Fibroblast of skin of back (primary cell): Measurements from ENCODE around the gene GPC1.

Source experiments
- DNase-seq: peaks from one replicate; pipeline ENCODE4 v3.0.0-alpha.2; 2013

Gene GPC1

GRCh38 chr2:240397924-240398645 lies 37.4 kb upstream of the GPC1 start:
- peak; percentile 30 for DNase-seq

- no peak for DNase-seq
Observed at GRCh38 chr2:240398661-240399267, 36.7 kb upstream of the GPC1 start.

- DNase-seq = no peak
Observed at GRCh38 chr2:240399419-240400324, 35.8 kb upstream of the GPC1 start.

- DNase-seq = no peak
Observed at GRCh38 chr2:240400371-240401161, 34.9 kb upstream of the GPC1 start.

- DNase-seq = no peak
Observed at GRCh38 chr2:240401308-240401707, 34.2 kb upstream of the GPC1 start.

GRCh38 chr2:240401781-240402551 lies 33.5 kb upstream of the GPC1 start:
- DNase-seq = no peak

- DNase-seq = no peak
Observed at GRCh38 chr2:240402566-240403272, 32.7 kb upstream of the GPC1 start.

GRCh38 chr2:240403396-240404104 lies 31.9 kb upstream of the GPC1 start:
- DNase-seq = no peak

- DNase-seq = no peak
Observed at GRCh38 chr2:240404174-240404852, 31.1 kb upstream of the GPC1 start.

GRCh38 chr2:240405133-240405532 lies 30.3 kb upstream of the GPC1 start:
- DNase-seq = no peak

GRCh38 chr2:240405684-240406313 lies 29.7 kb upstream of the GPC1 start:
- DNase-seq = no peak

- DNase-seq = no peak
Observed at GRCh38 chr2:240407090-240407489, 28.4 kb upstream of the GPC1 start.

- no peak for DNase-seq
Observed at GRCh38 chr2:240410004-240410403, 25.5 kb upstream of the GPC1 start.

GRCh38 chr2:240410808-240411207 lies 24.7 kb upstream of the GPC1 start:
- DNase-seq = no peak

GRCh38 chr2:240411261-240412160 lies 24.0 kb upstream of the GPC1 start:
- no peak for DNase-seq

- no peak for DNase-seq
Observed at GRCh38 chr2:240412211-240412861, 23.1 kb upstream of the GPC1 start.

GRCh38 chr2:240412975-240413812 lies 22.3 kb upstream of the GPC1 start:
- DNase-seq = no peak
